ENCODE results near the gene DNPEP. TPM values are rescaled to one million over a fixed set of nuclear protein-coding genes. Genes with fewer than 3 reads are reported as not detected.

The DNPEP gene
- total and polyA plus RNA-seq, 2 of the 4 experiments (the other 2 are of a cell fraction): 74.2 to 89.4 TPM

- no peak overlapping the region; the same call in 2 of the 3 replicates for H2BK15ac ChIP-seq (ENCODE audit: low read depth, low read length)
- WGBS, 2 experiments (ENCODE audit: extremely low coverage in 2 of 2, insufficient read length in 1 of 2): 5% methylated on average over 14 of the region's 78 CpGs; no CpG with 5 or more reads in 1 of the 2 experiments
- peak overlapping the region; percentile 56 for H2BK5ac ChIP-seq (ENCODE audit: low read depth, low read length, poor library complexity, severe bottlenecking)
- peak overlapping the region; percentile 19 for H3K18ac ChIP-seq (ENCODE audit: low read depth, low read length)
- peak overlapping the region; percentile 64 to 91; a peak in 3 of 4 replicates for H4K8ac ChIP-seq (ENCODE audit: low read depth in 2 of 2, low read length in 2 of 2)
- H3K36me3 ChIP-seq (ENCODE audit: control insufficient read depth, insufficient read depth, low read length): peaks cover 26% of the 10 kb centered on the region
- no peaks in the 10 kb centered on the region for H3K9me3 ChIP-seq (ENCODE audit: control insufficient read depth, insufficient read depth, low read length)
- TF ChIP-seq RAD21 (IDR thresholded peaks at IDR 0.05; ENCODE audit: low read length) (peak; percentile 30; the same call in 1 of the 2 replicates), SMC3 (IDR thresholded peaks at IDR 0.05; ENCODE audit: low read depth, low read length) (peak; percentile 32; the same call in 1 of the 2 replicates), MAZ (IDR thresholded peaks at IDR 0.05; ENCODE audit: borderline replicate concordance, low read depth, low read length) (peak; percentile 95), BHLHE40 (IDR thresholded peaks at IDR 0.05; ENCODE audit: low read depth, low read length) (peak; percentile 45; the same call in 1 of the 2 replicates), CTCF (conservative IDR thresholded peaks at IDR 0.05; ENCODE audit: low read depth, low read length) (peak; percentile 72), USF2 (IDR thresholded peaks at IDR 0.05; ENCODE audit: low read depth, low read length) (no peak)
- intact Hi-C loops (cut with micrococcal nuclease): loop anchor here (5.0 kb wide), 1 partner anchor 211 kb away; the partner anchor contains the start of genes CNPPD1 and RETREG2
- H4K5ac ChIP-seq (ENCODE audit: low read depth, low read length): peak overlapping the region; percentile 84
- H3K9me1 ChIP-seq (ENCODE audit: insufficient read depth, low read length): peaks cover 14% of the 10 kb centered on the region
- H2BK120ac ChIP-seq (ENCODE audit: low read depth, low read length): peak overlapping the region; percentile 44
- H3K9ac ChIP-seq (ENCODE audit: low read depth, low read length): peak overlapping the region; percentile 75
- H3K27me3 ChIP-seq (ENCODE audit: control insufficient read depth, insufficient read depth, low read length): 0 out of 2 replicates have a peak, but pooled peaks cover 2% of the 10 kb centered on the region
- H3K14ac ChIP-seq (replicated peaks; ENCODE audit: low read depth, low read length): peak overlapping the region; percentile 79
- H4K91ac ChIP-seq (ENCODE audit: insufficient read depth, low read depth, low read length): peak overlapping the region; percentile 36; the same call in 1 of the 2 replicates
- no peaks in the 10 kb centered on the region for H4K20me1 ChIP-seq (ENCODE audit: insufficient read depth, low read length)
- BruUV-seq (replicated peaks): no TSS peak
- H2BK20ac ChIP-seq (ENCODE audit: low read depth, low read length): no peak overlapping the region
- peaks cover 15 to 22% of the 10 kb centered on the region in 2 experiments for H3K79me1 ChIP-seq (ENCODE audit: low read depth in 1 of 2, low read length in 2 of 2)
- POLR2A ChIA-PET (ENCODE audit: unreplicated experiment): interaction anchor here (0.5 to 0.9 kb wide), 7 partner anchors 11 to 1244 kb away, joined by 3 to 16 read pairs (median 5); no protein-coding TSS in a partner anchor
- in situ Hi-C loops (cut with MboI; ENCODE audit: low sequenced_read_pairs): no loop called here
- H2AK9ac ChIP-seq (replicated peaks; ENCODE audit: low read depth, low read length, poor library complexity): peak overlapping the region; percentile 89
- ATAC-seq (ENCODE audit: low read depth) (peak; percentile 84), DNase-seq (peak; percentile 95)
- H3K23ac ChIP-seq (ENCODE audit: low read depth, low read length): peak overlapping the region; percentile 18
- CTCF ChIA-PET: interaction anchor here (0.5 to 1.7 kb wide), 10 partner anchors 9 to 180 kb away, joined by 3 to 5 read pairs (median 3); no protein-coding TSS in a partner anchor
- dilution Hi-C loops (cut with HindIII; ENCODE audit: low sequenced_read_pairs, unreplicated experiment): no loop called here
- peak overlapping the region; percentile 73 for H3K4me2 ChIP-seq (ENCODE audit: low read depth, low read length)
- H2AFZ ChIP-seq (replicated peaks; ENCODE audit: low read length, poor library complexity): peak overlapping the region; percentile 91
- H3K27ac ChIP-seq (ENCODE audit: insufficient read depth, low read length): peak overlapping the region; percentile 68
- H3K4ac ChIP-seq (ENCODE audit: low read depth, low read length): peak overlapping the region; percentile 82
- peaks cover 23% of the 10 kb centered on the region for H3K4me1 ChIP-seq (ENCODE audit: control insufficient read depth, insufficient read depth, low read length)
- no peak overlapping the region for H2AK5ac ChIP-seq (ENCODE audit: low read depth, low read length)
- H3K56ac ChIP-seq (ENCODE audit: extremely low read depth, insufficient read depth, low read length): peak overlapping the region; percentile 32; the same call in 1 of the 2 replicates
- H3K4me3 ChIP-seq (ENCODE audit: insufficient read depth, low read depth, low read length): peak overlapping the region; percentile 26
These were observed 602 bp upstream of the DNPEP start for GRCh38 chr2:219388121-219388906.

Data from IMR-90 (cell line).